Limb (tissue), 2 donors: ENCODE results near the gene VWCE.
A peak's percentile ranks its signal among the peaks of the same experiment; 100 is the strongest.

ENCODE experiments used
- DNase-seq, 2 donors: peaks; one replicate each; pipeline ENCODE4 v3.0.0-alpha.2; 2016; ENCODE audit errors: extremely low spot score in 2 of 2

Gene VWCE

DNA sequence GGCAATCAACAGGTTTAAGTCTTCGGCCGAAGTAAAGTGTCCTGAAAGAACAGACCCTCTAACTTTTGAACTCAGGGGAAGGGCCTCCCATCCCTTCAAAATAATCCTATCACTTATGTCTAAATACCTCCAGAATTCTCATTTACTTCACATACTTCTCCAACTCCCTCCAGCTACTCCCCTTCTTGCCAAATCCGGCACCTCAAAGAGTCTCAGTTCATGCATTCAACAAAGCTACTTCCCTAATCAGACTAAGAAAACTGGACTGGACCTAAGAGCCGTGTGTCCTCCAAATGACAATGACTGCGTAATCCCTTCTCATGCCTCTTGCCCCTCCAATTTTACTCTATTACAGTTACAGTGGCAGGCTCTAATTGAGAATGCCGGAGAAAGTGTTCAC lies 36.5 kb upstream of the VWCE start:
- no peak for DNase-seq

DNA sequence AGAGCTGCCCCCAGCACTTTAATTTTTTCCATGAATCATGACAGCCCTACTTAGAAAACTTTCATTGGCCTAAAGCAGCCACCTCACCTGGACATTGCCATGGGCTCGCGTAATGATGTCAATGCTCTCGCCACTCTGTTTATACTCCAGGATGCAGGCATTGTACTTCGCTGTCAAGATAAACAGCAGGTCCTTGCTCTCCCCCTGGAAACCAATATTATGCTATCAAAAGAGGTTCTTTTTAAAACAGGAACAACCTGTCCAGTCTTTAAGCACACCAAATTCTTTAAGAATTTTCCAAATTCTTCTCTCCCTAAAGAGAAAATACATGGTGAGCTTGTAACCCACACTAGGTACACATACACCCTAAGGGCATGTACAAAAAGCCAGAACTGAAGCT lies 34.8 kb upstream of the VWCE start:
- DNase-seq, result no peak

DNA sequence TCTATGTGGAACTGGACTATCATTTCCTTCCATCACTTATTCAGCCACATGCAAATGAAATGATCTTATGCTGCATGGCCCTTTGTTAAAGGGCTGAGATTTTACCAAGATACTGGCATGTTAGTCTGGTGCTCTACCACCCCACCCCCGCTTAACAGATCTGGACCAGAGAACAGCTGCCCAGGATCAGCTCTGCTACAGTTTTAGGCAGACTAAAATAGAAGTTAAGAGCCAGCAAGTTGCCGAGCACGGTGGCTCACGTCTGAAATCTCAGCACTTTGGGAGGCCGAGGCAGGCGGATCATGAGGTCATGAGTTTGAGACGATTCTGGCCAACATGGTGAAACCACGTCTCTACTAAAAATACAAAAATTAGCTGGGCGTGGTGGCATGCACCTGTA lies 33.2 kb upstream of the VWCE start:
- DNase-seq, result no peak

DNA sequence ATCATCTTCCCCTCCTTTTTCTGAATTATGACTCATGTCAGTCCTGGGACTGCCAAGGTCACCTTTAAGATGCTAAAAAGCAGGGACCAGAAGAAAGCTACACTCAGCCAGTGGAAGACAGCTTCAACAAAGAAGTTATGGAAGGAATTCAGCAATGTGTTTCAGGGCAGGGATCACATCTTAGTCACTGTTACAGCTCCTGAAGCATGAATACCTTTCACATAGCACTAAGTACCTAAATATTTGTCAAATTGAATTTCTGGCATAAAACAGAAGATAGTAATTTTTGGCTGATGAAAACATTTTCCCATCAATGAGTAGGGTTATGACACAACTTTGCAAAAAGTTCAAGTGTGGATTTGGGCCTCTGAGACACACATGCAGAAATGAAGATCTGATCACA lies 32.6 kb upstream of the VWCE start:
- DNase-seq, result no peak

DNA sequence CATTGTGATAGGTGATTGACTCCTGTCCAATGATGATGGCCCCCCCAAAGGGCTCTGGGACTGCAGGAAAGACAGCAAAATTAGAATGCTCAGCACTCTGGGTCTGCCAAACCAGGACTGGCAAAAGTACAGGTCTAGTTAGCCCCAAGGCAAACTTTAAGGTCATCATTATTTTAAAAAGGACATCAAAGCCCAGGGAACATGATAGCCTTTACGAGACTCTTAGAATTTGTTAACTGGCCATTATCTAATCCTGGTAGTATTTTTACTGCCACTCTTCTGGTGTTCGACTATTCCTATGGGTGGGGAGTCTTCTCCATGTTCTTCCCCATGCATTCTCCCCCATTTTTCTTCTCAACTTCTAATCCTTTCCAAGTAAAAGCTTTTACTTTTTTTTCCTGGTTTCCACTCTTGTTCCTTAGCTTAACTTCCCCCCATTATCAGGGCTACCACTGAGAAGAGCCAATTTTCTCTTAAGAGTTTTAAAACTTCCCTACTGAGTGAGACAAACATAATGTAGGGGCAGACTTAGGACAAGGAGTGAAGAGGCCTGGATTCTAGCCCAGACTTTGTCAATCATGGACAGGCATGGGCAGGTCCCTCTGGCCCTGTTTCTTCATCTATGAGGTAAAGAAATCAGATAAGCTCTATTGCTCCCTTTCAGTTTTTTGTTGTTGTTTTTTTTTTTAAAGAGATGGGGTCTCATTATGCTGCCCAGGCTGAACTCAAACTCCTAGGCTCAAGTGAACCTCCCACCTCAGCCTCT lies 30.7 kb upstream of the VWCE start:
- no peak for DNase-seq

DNA sequence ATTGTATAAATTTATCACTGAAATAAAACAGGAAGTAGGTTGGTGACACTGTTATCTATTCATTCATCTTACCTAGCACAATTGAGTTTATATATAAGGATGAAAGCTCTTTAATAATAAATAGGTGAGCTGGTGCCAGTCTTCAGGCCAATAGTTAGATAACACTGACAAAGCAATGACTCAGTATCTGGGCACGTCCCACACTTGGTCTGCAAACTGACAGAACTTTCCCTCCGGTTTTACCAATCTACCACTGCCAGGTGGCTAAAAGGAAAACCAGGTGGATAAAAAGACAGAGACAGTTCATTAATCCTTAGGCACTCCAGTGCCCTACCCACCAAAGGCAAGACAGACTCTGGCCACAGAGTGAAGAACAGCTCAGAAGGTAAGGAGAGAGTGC lies 20.1 kb upstream of the VWCE start:
- DNase-seq, result no peak

DNA sequence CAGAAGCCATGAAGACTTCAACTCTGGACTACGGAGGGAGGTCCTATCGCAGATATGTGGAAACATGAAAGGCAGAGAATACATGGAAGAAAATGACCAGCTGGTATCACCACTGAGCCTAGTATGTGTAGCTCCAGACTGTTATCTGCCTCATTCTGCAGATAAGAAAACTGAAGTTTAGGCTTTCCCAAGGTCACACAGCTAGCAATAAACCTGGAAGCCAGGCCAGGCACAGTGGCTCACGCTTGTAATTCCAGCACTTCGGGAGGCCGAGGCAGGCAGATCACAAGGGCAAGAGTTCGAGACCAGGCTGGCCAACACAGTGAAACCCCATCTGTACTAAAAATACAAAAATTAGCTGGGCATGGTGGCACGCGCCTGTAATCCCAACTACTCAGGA lies 15.6 kb upstream of the VWCE start:
- no peak for DNase-seq

DNA sequence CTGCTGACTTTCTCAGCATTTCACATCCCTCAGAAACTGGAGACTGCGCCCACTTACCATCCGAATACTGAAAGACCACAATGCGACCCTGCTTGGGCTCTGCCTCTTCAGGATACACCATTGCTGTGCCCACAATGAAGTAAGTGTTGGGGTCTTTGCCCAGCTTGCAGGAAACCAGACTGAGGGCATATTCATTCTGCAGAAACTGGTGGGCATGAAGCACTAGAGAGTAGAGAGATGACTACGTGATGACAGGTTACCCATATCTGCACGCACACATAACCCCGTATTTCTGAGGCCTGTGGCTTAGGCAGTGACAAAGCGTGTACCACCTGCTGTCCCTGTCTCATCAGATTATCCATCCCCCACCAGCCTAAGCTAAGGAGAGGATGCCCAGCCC lies 14.6 kb upstream of the VWCE start:
- no peak for DNase-seq

DNA sequence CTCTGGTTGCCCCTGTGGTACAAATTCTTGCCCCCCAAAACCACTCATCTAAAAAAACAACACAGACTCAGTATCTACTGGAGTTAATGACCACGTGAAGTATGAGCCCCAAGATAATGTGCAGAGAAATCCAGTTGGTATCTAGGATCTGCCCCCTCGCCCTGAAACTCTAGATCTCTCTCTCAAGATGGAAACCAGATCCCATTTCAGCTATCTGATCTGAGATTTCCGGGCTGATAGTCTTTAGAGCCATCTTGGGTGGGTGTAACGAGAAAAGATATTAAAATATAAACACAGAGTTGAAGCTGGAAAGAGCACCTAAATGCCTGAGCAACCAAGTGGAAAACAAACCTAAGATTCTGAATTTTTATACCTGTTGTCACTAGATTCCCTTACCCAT lies 14.0 kb upstream of the VWCE start:
- no peak for DNase-seq

DNA sequence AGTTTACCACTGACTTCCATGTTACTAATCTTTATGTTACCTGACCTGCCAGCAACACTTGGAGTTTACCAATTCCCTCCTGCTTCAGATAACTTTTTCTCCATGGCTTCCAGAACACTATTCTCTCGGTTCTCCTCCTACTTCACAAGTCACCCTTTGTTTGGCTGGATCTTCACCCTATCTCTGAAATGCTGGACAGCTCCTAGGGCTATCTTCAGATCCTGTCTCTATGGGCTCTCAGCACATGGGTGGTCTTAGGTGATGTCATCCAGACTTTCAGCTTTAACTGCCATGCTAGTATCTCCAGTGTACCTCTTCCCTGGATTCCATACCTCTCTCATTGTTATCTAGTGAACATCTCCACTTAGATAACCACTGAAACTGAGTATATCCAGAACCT lies 12.2 kb upstream of the VWCE start:
- no peak for DNase-seq

DNA sequence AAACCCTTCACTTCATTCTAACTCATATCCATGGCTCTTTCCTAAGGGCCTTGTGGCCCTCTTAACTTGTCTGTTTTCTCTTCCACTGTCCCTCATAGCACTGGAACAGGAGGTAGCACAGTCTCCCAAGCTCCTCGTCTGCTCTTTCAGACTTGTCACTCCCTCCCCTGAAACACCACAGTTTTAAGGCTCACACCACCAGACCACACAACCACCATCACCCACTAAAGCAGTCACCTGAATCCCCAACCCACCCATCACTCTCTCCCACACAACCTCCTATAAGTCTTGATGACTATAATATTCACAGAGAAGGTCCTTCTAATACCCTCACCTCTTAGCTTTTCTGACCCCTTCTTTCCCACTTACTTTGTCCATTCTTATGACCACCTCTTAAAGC lies 11.1 kb upstream of the VWCE start:
- no peak for DNase-seq

DNA sequence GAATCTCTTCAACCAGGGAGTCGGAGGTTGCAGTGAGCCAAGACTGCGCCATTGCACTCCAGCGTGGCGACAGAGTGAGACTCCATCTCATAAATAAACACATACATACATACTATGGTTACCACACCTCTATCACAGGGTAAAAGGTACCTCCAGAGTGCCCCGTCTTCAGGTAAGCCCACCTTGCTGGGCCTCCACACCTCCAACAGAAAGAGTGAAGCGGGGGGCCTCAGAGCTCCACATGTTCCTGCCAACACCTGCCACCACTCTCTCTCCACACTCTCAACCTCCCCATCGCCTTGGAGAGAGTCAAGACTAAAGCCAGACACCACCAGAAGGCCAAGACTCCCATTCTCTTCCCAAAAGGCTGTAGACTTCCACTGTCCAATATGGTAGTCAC lies 10.3 kb upstream of the VWCE start:
- no peak for DNase-seq

DNA sequence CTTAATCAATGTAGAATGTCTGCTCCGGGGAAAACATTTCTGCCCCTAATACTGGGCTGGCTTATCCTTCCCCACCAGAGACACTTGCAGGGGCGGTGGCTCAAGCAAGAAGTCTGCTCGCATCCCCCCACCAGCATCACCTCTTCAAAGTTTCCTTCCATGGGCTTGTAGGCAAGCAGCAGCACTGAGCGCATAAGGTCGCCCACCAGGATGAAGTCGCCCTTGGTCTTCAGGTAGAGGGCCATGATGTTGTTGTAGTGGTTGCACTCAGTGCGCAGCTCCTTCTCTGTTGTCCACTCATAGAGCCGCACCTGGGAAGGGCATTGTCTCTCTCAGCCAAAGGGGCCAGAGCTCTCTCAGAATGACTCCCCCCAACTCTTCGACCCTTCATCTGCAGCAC lies 8.6 kb upstream of the VWCE start:
- DNase-seq, result no peak

DNA sequence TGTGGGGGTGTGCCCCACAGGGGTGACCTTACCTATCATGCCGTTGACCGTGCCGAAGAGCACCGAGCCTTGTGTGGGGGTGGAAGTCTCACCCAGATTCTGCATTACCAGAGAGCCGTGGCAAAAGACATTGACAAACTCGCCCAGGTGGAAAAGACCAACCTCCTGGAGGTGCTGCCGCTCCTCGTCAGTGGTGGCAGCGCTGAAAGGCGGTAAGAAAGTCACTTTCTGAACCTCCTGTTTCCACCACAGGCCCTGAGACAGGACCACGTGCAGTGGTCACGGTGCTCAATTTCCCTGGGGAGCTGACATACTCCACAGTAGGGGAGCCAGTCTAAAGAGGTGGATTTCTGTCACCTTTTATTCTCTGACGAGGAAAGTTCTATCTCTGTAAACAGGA lies 7.4 kb upstream of the VWCE start:
- no peak for DNase-seq

DNA sequence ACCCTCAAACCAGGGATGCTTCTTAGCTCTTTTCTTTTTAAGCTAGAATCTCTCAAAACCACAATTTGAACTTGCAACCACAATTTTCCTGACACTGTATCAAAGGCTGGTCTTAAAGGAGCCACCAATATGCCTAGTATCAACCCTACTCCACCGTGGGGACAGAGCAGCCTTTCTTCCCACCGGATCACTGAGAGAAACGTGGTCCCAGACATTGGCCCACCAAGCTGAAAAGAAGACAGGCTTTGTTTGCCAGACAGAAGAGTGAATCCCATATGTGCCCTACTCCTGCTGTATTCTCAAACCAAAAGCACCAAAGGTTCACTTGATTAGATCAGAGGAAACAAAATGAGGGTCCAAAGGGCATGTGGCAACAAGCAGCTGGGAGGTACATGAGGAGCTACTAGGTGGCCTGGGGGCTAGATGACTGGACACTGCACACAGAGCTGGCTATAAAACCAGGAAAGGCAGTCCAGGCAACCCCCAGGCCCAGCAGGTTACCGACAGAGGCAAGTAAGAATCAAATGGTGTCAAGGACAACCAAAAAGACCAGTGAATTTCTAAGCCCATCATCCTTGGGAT lies 3.6 kb upstream of the VWCE start:
- DNase-seq, result no peak

DNA sequence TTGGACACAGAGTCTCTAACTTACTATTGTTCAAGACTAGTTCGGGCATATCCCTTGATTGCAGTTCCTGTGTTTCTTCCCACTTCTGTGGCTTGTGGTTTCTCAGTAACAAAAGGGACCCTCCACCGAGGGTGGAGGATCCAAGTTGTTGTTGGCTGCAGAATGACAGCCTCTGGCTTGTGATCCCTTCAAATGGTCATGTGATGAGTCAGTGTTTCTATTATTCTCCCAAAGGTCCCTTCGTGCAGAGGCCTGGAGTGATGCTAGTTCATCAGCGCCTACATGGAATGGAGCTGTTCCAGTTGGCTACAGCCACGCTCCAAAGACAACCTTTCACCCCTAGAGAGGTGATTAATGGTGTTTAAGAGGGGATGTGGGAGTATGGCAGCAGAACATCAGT lies 2.6 kb upstream of the VWCE start:
- DNase-seq, result no peak

DNA sequence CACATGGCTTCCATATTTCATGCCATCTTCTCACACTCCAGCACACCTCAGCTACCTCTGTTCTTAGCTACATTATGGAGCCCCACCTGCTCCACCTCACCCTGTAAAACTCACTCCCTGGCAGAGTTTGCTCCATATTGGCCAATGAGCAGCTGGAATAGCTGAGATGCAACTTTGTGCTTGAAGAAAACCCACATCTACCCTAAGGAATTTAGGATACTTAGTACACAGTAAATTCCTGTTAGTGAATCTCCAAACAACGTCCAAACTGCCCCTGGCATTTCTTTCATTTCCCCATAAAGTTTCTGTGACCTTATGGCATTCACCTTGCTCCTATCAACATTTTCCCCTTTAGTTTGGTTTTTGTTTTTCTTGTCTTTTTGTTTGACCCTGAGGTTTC lies 2.2 kb upstream of the VWCE start:
- no peak for DNase-seq

DNA sequence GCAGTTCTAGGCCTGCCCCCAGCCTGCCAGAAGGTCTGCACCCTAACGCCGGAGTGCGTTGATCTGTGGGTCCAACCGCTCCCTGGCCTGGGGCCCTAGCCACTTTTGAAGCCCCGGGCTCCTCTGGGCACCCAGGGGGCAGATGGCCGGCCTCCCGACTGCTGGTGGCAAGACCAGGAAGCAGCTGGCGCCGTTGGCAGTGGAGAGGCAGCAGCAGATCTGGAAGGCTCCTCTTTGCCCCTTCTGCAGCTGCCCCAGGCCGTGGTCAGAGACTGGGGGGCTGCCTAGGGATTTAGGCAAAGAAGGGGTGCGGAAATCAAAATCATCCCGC lies 445 bp upstream of the VWCE start:
- DNase-seq, result peak in 1 of 2 donors; percentile 48

DNA sequence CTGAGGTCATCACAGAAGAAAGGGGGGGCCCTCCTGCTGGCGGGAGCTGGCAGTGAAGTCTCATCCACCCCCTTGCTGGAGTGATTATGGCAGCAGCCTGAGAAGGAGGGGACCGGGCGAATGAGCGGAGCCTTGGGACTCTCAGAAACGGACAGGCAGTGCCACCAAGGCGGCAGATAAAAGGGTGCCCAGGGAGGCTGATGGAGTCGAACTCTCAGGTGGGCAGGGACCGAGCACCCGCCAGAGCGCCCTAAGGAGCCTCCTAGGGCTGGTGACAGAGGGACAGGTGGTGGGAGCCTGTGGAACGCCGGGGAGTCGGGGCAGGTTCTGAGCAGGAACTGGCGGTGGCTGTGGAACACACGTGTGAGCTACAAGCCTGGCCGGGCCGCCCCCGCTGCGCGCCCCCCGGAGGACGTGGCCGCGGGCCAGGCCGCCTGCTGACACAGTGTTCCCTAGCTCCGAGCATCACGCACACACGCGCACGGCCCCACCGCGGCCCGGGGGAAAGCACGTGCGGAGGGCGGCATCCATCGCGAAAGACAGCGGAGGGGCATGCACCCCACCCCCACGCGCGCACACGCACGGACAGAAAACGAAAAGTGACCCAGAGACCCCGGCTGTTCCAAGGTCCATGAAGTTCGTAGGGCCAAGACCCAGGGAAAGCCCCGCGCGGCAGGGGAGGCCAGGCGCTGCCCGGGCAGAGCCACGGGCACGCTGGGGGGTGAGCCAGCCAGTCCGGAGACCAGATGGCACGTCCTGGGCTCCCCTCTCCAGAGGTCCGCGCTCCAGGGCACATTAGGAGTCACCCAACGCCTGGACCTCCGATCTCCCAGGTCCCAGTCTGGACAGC lies 1.0 kb downstream of the VWCE start:
- peak; percentile 54 to 84 for DNase-seq

DNA sequence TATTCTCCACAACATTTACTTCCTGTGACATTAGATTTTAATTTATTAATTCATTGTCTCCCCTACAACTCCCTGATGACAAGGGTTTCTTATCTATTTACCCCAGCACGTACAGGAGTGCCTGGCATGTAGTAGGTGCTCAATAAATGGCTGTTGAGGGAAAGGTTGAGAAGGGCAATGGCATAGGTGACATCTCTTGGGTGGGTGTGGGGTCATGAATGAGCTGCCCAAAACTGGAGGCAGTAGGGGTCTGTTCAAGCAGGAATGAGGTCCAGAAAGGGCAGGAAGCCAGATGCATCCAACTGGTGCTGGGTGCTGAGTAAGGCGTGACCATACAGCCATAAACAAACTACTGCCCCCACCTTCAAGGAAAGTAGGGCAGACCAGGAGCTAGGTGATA lies 2.8 kb downstream of the VWCE start:
- no peak for DNase-seq

DNA sequence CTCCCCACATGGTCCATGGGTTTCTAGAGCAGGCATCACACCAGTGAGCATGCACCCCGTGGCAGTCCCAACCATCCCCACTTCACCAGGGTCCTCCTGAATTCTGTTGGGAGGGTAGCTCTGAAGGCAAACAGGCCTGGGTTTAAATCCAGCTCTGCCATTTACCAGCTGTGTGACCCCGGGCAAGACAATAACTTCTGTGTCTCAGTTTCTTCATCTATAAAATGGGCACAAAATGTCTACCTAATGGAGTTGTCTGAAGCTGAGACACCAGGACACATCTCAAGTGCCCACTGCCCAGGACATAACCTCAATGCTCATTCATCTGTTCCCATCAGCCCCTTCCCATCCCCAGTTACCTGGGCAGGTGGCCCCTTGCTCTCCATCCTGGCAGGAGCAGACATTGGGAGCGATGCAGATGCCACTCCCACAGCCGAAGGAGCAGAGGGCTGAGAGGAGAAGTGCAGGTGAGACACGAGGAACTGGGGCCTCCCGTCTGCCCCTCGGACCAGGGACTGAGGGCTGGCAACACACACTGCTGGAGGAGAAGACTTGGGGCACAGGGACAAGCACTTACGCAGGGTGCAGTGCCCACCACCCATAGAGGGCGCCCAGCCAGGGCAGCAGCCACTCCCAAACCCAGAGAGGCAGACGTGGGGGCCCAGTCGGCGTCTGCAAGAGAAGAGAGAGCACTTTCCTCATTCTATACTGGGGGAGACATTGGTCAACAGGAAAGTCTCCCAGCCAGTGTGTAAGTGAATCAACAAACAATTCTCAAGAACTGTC lies 4.0 kb downstream of the VWCE start:
- no peak for DNase-seq

DNA sequence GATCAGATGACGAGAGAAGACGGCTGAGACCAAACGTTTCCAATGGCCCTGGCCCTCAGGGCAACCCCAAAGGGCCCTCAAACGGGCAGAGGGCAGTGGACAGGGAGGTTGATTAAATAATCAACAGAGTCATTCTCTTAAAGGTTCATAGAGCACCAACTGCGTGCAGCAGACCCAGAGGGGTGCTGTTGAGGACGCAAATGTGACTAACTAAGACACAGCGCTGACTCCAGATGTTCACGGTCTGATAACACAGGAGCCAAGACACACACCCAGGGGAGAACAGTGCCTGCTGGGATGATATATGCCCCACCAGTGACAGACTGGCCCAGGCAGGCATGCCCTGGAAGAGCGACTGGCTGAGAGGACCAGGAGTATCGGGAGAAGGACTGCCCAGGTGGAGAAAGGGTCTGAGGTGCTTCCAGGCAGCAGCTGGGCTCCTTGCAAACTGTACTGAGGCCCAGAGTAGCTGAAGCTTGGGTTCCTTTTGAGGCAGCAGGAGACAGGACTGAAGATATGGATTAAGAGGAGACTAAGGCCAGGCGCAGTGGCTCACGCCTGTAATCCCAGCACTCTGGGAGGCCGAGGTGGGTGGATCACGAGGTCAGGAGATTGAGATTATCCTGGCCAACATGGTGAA lies 7.7 kb downstream of the VWCE start:
- no peak for DNase-seq
